Hepatocyte (in vitro differentiated cells): ENCODE data around the gene CDS2. TPM values are rescaled to one million over a fixed set of nuclear protein-coding genes. Genes with fewer than 3 reads are reported as not detected.

Source experiments
- DNase-seq: peaks from one replicate; pipeline ENCODE4 v3.0.0-alpha.2; 2016; ENCODE audit warnings: low spot score
- H2AFZ ChIP-seq: fragments of 200-600 bp; sonication (generic); 2 replicates; pipeline ENCODE4 v1.6.0; 2016; ENCODE audit warnings: antibody characterized with exemption, mild to moderate bottlenecking
- H3K27ac ChIP-seq: fragments of 200-600 bp; sonication (generic); 2 replicates; pipeline ENCODE4 v1.5.1; 2016; ENCODE audit warnings: mild to moderate bottlenecking
- H3K27me3 ChIP-seq: fragments of 200-600 bp; sonication (generic); 2 replicates; pipeline ENCODE4 v1.6.1; 2016
- H3K36me3 ChIP-seq: fragments of 200-600 bp; sonication (generic); replicated peaks from 2 replicates; pipeline ENCODE4 v1.5.1; 2016; ENCODE audit warnings: low read depth; ENCODE audit not compliant: insufficient read depth
- H3K4me1 ChIP-seq: fragments of 200-600 bp; sonication (generic); 2 replicates; pipeline ENCODE4 v1.5.1; 2016; ENCODE audit warnings: mild to moderate bottlenecking, moderate library complexity; ENCODE audit not compliant: insufficient read depth
- H3K4me2 ChIP-seq: fragments of 200-600 bp; sonication (generic); 2 replicates; pipeline ENCODE4 v1.6.0; 2016
- H3K4me3 ChIP-seq: fragments of 200-600 bp; sonication (generic); 2 replicates; pipeline ENCODE4 v1.5.1; 2016; ENCODE audit warnings: mild to moderate bottlenecking
- H3K79me2 ChIP-seq: fragments of 200-600 bp; sonication (generic); 2 replicates; pipeline ENCODE4 v1.6.0; 2017; ENCODE audit warnings: mild to moderate bottlenecking
- H3K9me2 ChIP-seq: fragments of 200-600 bp; sonication (generic); replicated peaks from 2 replicates; pipeline ENCODE4 v1.6.0; 2017; ENCODE audit warnings: mild to moderate bottlenecking; ENCODE audit not compliant: insufficient read depth
- H3K9me3 ChIP-seq: fragments of 200-600 bp; sonication (generic); 2 replicates; pipeline ENCODE4 v1.5.1; 2016; ENCODE audit warnings: low read depth, mild to moderate bottlenecking
- H4K20me1 ChIP-seq: fragments of 200-600 bp; sonication (generic); 2 replicates; pipeline ENCODE4 v1.6.0; 2016; ENCODE audit warnings: mild to moderate bottlenecking; ENCODE audit not compliant: insufficient read depth, poor library complexity, severe bottlenecking
- EZH2 ChIP-seq: fragments of 200-600 bp; sonication (generic); IDR thresholded peaks from 2 replicates; pipeline ENCODE4 v1.6.1; 2016; ENCODE audit warnings: antibody characterized with exemption, mild to moderate bottlenecking, borderline replicate concordance
- EZH2phosphoT487 ChIP-seq: fragments of 200-600 bp; sonication (generic); IDR thresholded peaks from one replicate; pipeline ENCODE4 v1.6.1; 2018; ENCODE audit warnings: antibody characterized with exemption, mild to moderate bottlenecking, low read depth, moderate library complexity; ENCODE audit not compliant: unreplicated experiment, severe bottlenecking
- WGBS: methylation state at CpG from one replicate; pipeline ENCODE4 v1.1.6; 2016; ENCODE audit warnings: low lambda C conversion rate; ENCODE audit errors: missing lambda C conversion rate; 5-methylcytosine and 5-hydroxymethylcytosine counted together
- polyA plus RNA-seq: library from polyadenylated mRNA; unstranded; fragments of >200 nt; fragmentation: Nextera tagmentation; extraction: Ambion mirVana; gene quantifications from 2 replicates; pipeline ENCODE4 v1.2.1, GENCODE V29; 2016
- total RNA-seq: library from RNA; depleted of rRNA; stranded (reverse); fragments of >200 nt; gene quantifications from 2 replicates; pipeline ENCODE4 v1.2.3, GENCODE V29; 2014
- TF ChIP-seq, protein P1 (sequence below): fragments of 200-600 bp; sonication (generic); IDR thresholded peaks from 2 replicates; pipeline ENCODE4 v1.5.1; 2016; ENCODE audit warnings: antibody characterized with exemption, mild to moderate bottlenecking; ENCODE audit not compliant: poor library complexity

CDS2 gene
- total and polyA plus RNA-seq, 2 experiments from 2014 or later, result 27.0 to 48.9 TPM

DNA sequence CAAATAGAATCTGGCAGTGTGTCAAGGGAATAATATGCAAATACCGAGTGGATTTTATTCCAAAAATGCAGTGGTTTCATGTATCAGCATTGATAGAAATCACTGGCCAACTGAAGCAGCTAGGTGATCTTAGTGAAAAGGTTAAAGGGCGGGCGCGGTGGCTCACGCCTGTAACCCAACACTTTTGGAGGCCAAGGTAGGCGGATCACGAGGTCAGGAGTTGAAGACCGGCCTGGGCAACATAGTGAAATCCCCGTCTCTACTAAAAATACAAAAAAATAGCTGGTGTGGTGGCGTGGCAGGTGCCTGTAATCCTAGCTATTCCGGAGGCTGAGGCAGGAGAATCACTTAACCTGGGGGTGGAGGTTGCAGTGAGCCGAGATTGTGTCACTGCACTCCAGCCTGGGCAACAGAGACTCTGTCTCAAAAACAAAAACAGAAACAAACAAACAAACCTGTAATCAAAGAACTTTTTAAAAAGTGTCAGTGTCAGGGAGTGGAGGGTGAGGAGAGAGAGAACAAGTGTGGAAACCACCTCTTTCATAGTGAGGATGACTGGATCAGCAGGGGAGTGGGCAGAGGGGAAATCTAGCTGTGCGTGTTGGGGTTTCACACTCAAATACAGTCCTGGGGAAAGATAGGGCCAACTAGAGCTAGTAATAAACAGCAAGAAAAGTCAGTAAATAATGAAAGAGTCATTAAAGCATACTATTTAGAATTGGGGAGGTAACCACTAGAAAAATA lies 57.1 kb downstream of the CDS2 start:
- TF ChIP-seq EZH2, result no peak
- no peak for TF ChIP-seq EZH2phosphoT487
- Histone ChIP-seq H3K36me3 (no peaks in the 10 kb centered on the region), H3K4me1 (no peaks in the 10 kb centered on the region), H3K79me2 (no peaks in the 10 kb centered on the region), H4K20me1 (no peaks in the 10 kb centered on the region), H3K4me3 (no peak overlapping the region), H3K27ac (no peak overlapping the region), H3K9me2 (no peaks in the 10 kb centered on the region), H2AFZ (no peak overlapping the region), H3K27me3 (no peaks in the 10 kb centered on the region), H3K9me3 (no peaks in the 10 kb centered on the region), H3K4me2 (no peak overlapping the region)
- DNase-seq, result no peak
- 95% methylated on average over 13 of the region's 13 CpGs for WGBS

DNA sequence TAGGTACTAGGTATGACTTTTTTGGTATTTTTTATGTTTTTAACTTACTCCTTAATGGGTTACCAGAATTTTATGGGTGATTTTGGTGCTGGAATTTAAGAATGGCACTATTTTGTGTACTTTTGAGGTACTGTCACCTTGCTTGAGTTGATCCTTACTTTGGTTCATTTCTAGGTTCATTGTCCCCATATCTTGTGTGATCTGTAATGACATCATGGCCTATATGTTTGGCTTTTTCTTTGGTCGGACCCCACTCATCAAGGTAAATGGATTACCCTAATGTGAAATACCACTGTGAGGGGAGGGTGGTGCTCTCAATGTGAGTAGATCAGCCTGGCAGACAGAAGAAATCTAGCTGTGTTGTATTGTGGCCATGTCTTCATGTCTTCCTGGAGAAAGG lies 57.9 kb downstream of the CDS2 start:
- no peak overlapping the region for H3K4me2 ChIP-seq
- H3K9me3 ChIP-seq, result no peaks in the 10 kb centered on the region
- DNase-seq, result no peak
- no peaks in the 10 kb centered on the region for H4K20me1 ChIP-seq
- H3K79me2 ChIP-seq, result no peaks in the 10 kb centered on the region
- H3K4me3 ChIP-seq, result no peak overlapping the region
- H3K27me3 ChIP-seq, result no peaks in the 10 kb centered on the region
- no peaks in the 10 kb centered on the region for H3K9me2 ChIP-seq
- H2AFZ ChIP-seq, result no peak overlapping the region
- no peaks in the 10 kb centered on the region for H3K4me1 ChIP-seq
- 91% methylated on average over 1 of the region's 1 CpG for WGBS
- TF ChIP-seq EZH2phosphoT487 (no peak), EZH2 (no peak)
- TF ChIP-seq, protein P1, sequence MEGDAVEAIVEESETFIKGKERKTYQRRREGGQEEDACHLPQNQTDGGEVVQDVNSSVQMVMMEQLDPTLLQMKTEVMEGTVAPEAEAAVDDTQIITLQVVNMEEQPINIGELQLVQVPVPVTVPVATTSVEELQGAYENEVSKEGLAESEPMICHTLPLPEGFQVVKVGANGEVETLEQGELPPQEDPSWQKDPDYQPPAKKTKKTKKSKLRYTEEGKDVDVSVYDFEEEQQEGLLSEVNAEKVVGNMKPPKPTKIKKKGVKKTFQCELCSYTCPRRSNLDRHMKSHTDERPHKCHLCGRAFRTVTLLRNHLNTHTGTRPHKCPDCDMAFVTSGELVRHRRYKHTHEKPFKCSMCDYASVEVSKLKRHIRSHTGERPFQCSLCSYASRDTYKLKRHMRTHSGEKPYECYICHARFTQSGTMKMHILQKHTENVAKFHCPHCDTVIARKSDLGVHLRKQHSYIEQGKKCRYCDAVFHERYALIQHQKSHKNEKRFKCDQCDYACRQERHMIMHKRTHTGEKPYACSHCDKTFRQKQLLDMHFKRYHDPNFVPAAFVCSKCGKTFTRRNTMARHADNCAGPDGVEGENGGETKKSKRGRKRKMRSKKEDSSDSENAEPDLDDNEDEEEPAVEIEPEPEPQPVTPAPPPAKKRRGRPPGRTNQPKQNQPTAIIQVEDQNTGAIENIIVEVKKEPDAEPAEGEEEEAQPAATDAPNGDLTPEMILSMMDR, result no peak
- H3K36me3 ChIP-seq, result no peaks in the 10 kb centered on the region
- no peak overlapping the region for H3K27ac ChIP-seq

DNA sequence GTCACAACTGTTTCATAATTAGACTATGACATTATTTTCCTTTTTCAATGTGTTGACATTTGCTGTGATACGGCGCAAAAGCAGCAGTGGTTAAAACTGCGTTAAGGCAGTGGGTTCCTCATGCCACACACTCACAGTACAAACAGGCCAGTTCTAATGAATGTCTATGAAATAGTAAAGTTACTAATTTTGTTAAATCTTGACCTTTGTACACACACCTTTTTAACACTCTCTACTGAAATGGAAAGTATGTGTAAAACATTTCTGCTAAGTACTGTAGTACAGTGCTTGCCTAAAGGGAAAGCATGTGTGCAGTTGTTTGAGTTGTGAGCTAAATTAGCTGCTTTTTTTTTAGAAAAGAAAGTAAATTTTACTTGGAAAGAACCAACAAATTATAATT lies 60.3 kb downstream of the CDS2 start:
- no peak for DNase-seq
- H2AFZ ChIP-seq, result no peak overlapping the region
- H3K4me1 ChIP-seq, result no peaks in the 10 kb centered on the region
- H3K27ac ChIP-seq, result no peak overlapping the region
- H3K79me2 ChIP-seq, result no peaks in the 10 kb centered on the region
- no peaks in the 10 kb centered on the region for H3K9me3 ChIP-seq
- H3K4me2 ChIP-seq, result no peak overlapping the region
- H3K27me3 ChIP-seq, result no peaks in the 10 kb centered on the region
- H3K9me2 ChIP-seq, result no peaks in the 10 kb centered on the region
- no peaks in the 10 kb centered on the region for H3K36me3 ChIP-seq
- H3K4me3 ChIP-seq, result no peak overlapping the region
- WGBS, result 97% methylated on average over 3 of the region's 3 CpGs
- H4K20me1 ChIP-seq, result no peaks in the 10 kb centered on the region
- no peak for TF ChIP-seq EZH2phosphoT487
- TF ChIP-seq, protein P1, result no peak
- TF ChIP-seq EZH2, result no peak

DNA sequence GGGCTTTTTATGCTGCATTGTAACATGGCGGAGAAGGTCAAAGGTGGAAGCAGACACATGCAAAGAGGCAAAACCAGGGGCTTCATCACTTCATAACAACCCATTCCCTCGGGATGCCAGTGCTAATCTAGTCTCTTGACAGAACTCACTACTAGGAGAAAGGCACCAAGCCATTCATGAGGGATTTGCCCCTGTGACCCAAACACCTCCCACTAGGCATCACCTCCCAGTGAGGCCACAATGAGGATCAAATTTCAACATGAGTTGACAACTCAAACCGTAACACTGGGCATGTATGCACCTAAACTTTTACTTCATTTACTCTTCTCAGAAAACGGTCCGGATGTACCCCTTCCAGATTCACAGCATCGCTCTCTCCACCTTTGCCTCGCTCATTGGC lies 61.9 kb downstream of the CDS2 start:
- Histone ChIP-seq H2AFZ (no peak overlapping the region), H4K20me1 (no peaks in the 10 kb centered on the region), H3K4me3 (no peak overlapping the region), H3K9me2 (no peaks in the 10 kb centered on the region), H3K4me1 (no peaks in the 10 kb centered on the region), H3K36me3 (no peaks in the 10 kb centered on the region), H3K4me2 (no peak overlapping the region), H3K79me2 (no peaks in the 10 kb centered on the region), H3K27ac (no peak overlapping the region), H3K9me3 (no peaks in the 10 kb centered on the region), H3K27me3 (no peaks in the 10 kb centered on the region)
- DNase-seq, result no peak
- 84% methylated on average over 7 of the region's 7 CpGs for WGBS
- TF ChIP-seq, protein P1, result no peak
- TF ChIP-seq EZH2phosphoT487, result no peak
- no peak for TF ChIP-seq EZH2
